GM12878 (cell line): ENCODE results near the gene SHC2. TPM values are rescaled to one million over a fixed set of nuclear protein-coding genes. Genes with fewer than 3 reads are reported as not detected.

Source experiments
- BCLAF1 ChIP-seq: fragments of 450-650 bp; IDR thresholded peaks from 2 replicates; pipeline ENCODE4 v1.6.1; 2017; ENCODE audit warnings: antibody characterized with exemption, mild to moderate bottlenecking, moderate library complexity
- E4F1 ChIP-seq: fragments of 450-650 bp; IDR thresholded peaks from 2 replicates; pipeline ENCODE4 v1.6.1; 2018; ENCODE audit warnings: borderline replicate concordance, mild to moderate bottlenecking; ENCODE audit not compliant: partially characterized antibody
- ELK1 ChIP-seq: IDR thresholded peaks from 2 replicates; pipeline ENCODE4 v1.6.1; 2012; ENCODE audit warnings: low read depth, low read length, improper control_type of control experiment
- HCFC1 ChIP-seq: fragments of 150-350 bp; IDR thresholded peaks from 2 replicates; pipeline ENCODE4 v1.6.1; 2014; ENCODE audit warnings: low read length
- MAX ChIP-seq: IDR thresholded peaks from 2 replicates; pipeline ENCODE4 v1.6.1; 2012; ENCODE audit warnings: low read depth, low read length, improper control_type of control experiment
- PBX3 ChIP-seq: IDR thresholded peaks from 2 replicates; pipeline ENCODE4 v1.6.1; 2011; ENCODE audit warnings: mild to moderate bottlenecking, low read depth, low read length, moderate library complexity; ENCODE audit not compliant: insufficient replicate concordance
- SMARCA5 ChIP-seq: fragments of 450-650 bp; IDR thresholded peaks from 2 replicates; pipeline ENCODE4 v1.6.1; 2017; ENCODE audit warnings: mild to moderate bottlenecking
- polyA plus RNA-seq, 11 experiments: library from polyadenylated mRNA; depleted of rRNA in 4 of 11; unstranded in 6 of 11; stranded (reverse) in 5 of 11; fragments of >200 nt; fragmentation: Nextera tagmentation in 4 of 11; fragmentation: Illumina TruSeq in 1 of 11; extraction: Ambion mirVana in 4 of 11; extraction: Trizol in 1 of 11; gene quantifications; 1 replicate in 1 of 11; 2 replicates in 10 of 11; pipeline versions ENCODE4 v1.2.1 to v1.2.3, GENCODE V29; 2011 to 2016; ENCODE audit warnings: inconsistent platforms in 2 of 11, missing spikeins in 2 of 11, low read depth in 1 of 11
- total RNA-seq, 4 experiments: library from RNA; depleted of rRNA in 3 of 4; stranded (reverse); fragments of >200 nt in 3 of 4; fragmentation: Illumina TruSeq in 1 of 4; extraction: Trizol in 1 of 4; gene quantifications; 2 replicates each; pipeline versions ENCODE4 v1.2.1 to v1.2.3, GENCODE V29; 2013 to 2021

Gene SHC2
- total and polyA plus RNA-seq, 10 of the 15 experiments (the other 5 are each of a cell fraction or from before 2014, with no cell fraction given): 0.08 TPM; not detected in 9

- no peak for TF ChIP-seq E4F1
- no peak for TF ChIP-seq ELK1
- TF ChIP-seq HCFC1: no peak
- TF ChIP-seq PBX3: no peak
- no peak for TF ChIP-seq MAX
- no peak for TF ChIP-seq BCLAF1
- no peak for TF ChIP-seq SMARCA5
- TF ChIP-seq, all 136 proteins: peak for 0
Observed at GRCh38 chr19:444677-445210, 16.1 kb downstream of the SHC2 start (continued).
